Adrenal gland (tissue), 12 donors: ENCODE data around the gene HHEX. TPM values are rescaled to one million over a fixed set of nuclear protein-coding genes. Genes with fewer than 3 reads are reported as not detected.
A peak's percentile ranks its signal among the peaks of the same experiment; 100 is the strongest.

ENCODE experiments used
- DNase-seq, 7 donors: peaks; one replicate each; pipeline ENCODE4 v3.0.0-alpha.2; 2019 to 2020
- H3K27ac ChIP-seq, 5 donors: fragments of 200-600 bp; sonication (generic) in 4 of 5; 1 replicate in 3 of 5; 2 replicates in 2 of 5; pipeline versions ENCODE4 v1.5.1 to v1.8.0; 2016 to 2020; ENCODE audit warnings: mild to moderate bottlenecking in 1 of 5
- H3K27me3 ChIP-seq: fragments of 200-600 bp; 2 replicates; pipeline ENCODE4 v1.8.0; 2021
- H3K36me3 ChIP-seq, 2 donors: fragments of 200-600 bp; replicated peaks in 1 of 2; 1 replicate in 1 of 2; 2 replicates in 1 of 2; pipeline versions ENCODE4 v1.5.1 to v1.8.0; 2018 to 2022
- H3K4me1 ChIP-seq, 2 donors: fragments of 200-600 bp; replicated peaks in 1 of 2; 1 replicate in 1 of 2; 2 replicates in 1 of 2; pipeline versions ENCODE4 v1.5.1 to v1.8.0; 2018 to 2021
- H3K4me3 ChIP-seq, 4 donors: fragments of 200-600 bp; sonication (generic) in 3 of 4; one replicate each; pipeline ENCODE4 v1.5.1; 2016 to 2018
- H3K9me3 ChIP-seq, 3 donors: fragments of 200-600 bp; sonication (generic) in 1 of 3; replicated peaks in 1 of 3; 1 replicate in 2 of 3; 2 replicates in 1 of 3; pipeline versions ENCODE4 v1.5.1 to v1.8.0; 2016 to 2021
- POLR2A ChIP-seq, 2 donors: fragments of 450-650 bp; IDR thresholded peaks; one replicate each; pipeline ENCODE4 v1.6.1; 2017; ENCODE audit warnings: antibody characterized with exemption in 2 of 2, mild to moderate bottlenecking in 2 of 2, moderate library complexity in 1 of 2
- WGBS, 4 donors: extraction: QIAGEN DNeasy Blood & Tissue Kit in 2 of 4; methylation state at CpG; one replicate each; pipeline versions ENCODE4 v1.1.5 to v1.1.7; 2013 to 2017; 5-methylcytosine and 5-hydroxymethylcytosine counted together
- intact Hi-C, 2 donors: fragments of 100-400 bp; cut with DNase I; formaldehyde crosslinking; loops; one replicate each; pipeline versions ENCODE4 v1.14.1 to v1.15.0; 2022 to 2023
- polyA plus RNA-seq, 3 donors: library from polyadenylated mRNA; stranded (reverse); fragments of 200-250 nt in 2 of 3; fragments of 350-450 nt in 1 of 3; fragmentation: Illumina TruSeq in 1 of 3; extraction: RNeasy Lipid Tissue Mini Kit (QIAGEN cat#74804) in 1 of 3; gene quantifications; one replicate each; pipeline ENCODE4 v1.2.3, GENCODE V29; 2013 to 2014
- total RNA-seq, 9 donors: library from RNA; depleted of rRNA in 4 of 9; stranded (reverse); fragments of >200 nt in 4 of 9; fragments of 120-200 nt in 1 of 9; fragmentation: NEBNext Ultra II Directional in 1 of 9; extraction: Animal tissue kit (Norgen Biotek cat#: 25700) in 1 of 9; gene quantifications; one replicate each; pipeline versions ENCODE4 v1.1.0 to v1.2.4, GENCODE V29; 2013 to 2023
- TF ChIP-seq, protein P1 (sequence below), 6 experiments: fragments of 450-650 bp in 4 of 6; fragments of 200-600 bp in 2 of 6; sonication (generic) in 1 of 6; IDR thresholded peaks; 1 replicate in 5 of 6; 2 replicates in 1 of 6; pipeline versions ENCODE4 v1.5.1 to v1.8.0; 2016 to 2021; ENCODE audit warnings: antibody characterized with exemption in 6 of 6, mild to moderate bottlenecking in 2 of 6, moderate library complexity in 1 of 6
- donor health status: healthy with polysubstance abuse.
- donor health status: Bipolar disorder and iron deficiency.
- donor health status: DM: yes; HTN: yes; CAD: no.
- donor health status: DM: no; HTN: no; CAD: no.
- donor health status: DM: no; HTN: no; CAD: no.
- donor health status: DM: yes; HTN: yes; CAD: no.

Gene HHEX
- total and polyA plus RNA-seq, 12 donors, result 10.2 to 49.3 (median 20.0) TPM

DNA sequence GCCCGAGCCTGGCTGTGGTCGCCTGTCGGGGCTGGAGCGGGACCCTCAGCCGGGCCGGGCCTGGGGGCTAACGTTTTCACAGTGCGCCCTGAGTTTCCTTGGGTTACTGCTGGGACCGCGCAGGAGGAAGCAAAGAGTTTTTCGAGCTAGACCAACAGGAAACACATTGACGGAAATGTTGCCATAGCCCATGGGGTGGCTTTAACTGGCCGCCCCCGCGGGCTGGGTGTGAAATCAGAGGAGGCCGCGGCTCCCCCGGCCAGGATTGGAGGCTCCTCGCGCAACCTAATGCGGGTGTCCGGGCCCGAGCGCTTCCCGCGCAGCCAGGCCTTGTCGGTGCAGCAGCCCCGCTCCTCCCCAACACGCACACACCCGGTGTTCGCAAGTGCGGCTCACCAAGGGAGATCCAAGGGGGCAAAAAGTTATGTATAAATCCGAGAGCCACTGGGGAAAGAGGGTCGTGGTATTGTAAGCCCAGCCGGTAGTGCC, 1.9 kb downstream of the HHEX start:
- intact Hi-C loops, result no loop called here
- 39 to 51% (median 41%) methylated on average over 21 to 35 of the region's 35 CpGs for WGBS, 4 donors
- TF ChIP-seq, protein P1, sequence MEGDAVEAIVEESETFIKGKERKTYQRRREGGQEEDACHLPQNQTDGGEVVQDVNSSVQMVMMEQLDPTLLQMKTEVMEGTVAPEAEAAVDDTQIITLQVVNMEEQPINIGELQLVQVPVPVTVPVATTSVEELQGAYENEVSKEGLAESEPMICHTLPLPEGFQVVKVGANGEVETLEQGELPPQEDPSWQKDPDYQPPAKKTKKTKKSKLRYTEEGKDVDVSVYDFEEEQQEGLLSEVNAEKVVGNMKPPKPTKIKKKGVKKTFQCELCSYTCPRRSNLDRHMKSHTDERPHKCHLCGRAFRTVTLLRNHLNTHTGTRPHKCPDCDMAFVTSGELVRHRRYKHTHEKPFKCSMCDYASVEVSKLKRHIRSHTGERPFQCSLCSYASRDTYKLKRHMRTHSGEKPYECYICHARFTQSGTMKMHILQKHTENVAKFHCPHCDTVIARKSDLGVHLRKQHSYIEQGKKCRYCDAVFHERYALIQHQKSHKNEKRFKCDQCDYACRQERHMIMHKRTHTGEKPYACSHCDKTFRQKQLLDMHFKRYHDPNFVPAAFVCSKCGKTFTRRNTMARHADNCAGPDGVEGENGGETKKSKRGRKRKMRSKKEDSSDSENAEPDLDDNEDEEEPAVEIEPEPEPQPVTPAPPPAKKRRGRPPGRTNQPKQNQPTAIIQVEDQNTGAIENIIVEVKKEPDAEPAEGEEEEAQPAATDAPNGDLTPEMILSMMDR (IDR thresholded peaks at IDR 0.05), result no peak
- TF ChIP-seq POLR2A (IDR thresholded peaks at IDR 0.05), result peak in 1 of 2 donors; percentile 11
- H3K27ac ChIP-seq, result peak overlapping the region; percentile 55 to 97 (median 93)
- DNase-seq, result peak; percentile 42 to 77 (median 61)
- peaks cover 37% of the 10 kb centered on the region in 2 donors for H3K4me1 ChIP-seq
- H3K27me3 ChIP-seq, result no peaks in the 10 kb centered on the region
- peaks cover 0 to 15% of the 10 kb centered on the region in 2 donors for H3K36me3 ChIP-seq
- H3K4me3 ChIP-seq, result peak overlapping the region in 2 of 4 donors; percentile 80 to 87
- H3K9me3 ChIP-seq, result no peaks in the 10 kb centered on the region

DNA sequence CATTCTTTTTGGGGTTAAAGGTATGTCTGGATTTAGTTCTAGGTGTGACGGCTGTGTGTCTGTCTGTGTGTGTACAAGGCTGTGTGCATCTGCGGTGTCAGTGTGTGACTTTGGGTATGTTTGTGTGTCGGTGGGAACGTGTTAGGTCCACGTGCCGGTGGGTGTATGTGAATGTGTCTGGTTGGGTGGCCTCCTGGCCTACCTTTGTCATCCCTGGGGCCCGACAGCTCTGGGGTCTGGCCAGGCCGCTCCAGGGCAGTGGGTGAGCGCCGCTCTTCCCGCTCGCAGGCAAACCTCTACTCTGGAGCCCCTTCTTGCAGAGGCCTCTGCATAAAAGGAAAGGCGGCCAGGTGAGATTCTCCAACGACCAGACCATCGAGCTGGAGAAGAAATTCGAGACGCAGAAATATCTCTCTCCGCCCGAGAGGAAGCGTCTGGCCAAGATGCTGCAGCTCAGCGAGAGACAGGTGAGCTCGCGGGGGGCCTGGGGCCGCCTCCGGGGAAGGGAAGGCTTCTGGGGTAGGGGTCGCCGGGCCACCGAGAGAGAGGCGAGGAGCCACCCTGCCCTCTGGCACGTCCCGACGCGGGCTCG, 2.4 kb downstream of the HHEX start:
- TF ChIP-seq, protein P1 (IDR thresholded peaks at IDR 0.05), result no peak
- TF ChIP-seq POLR2A (IDR thresholded peaks at IDR 0.05), result no peak
- peak overlapping the region in 2 of 4 donors; percentile 80 to 87 for H3K4me3 ChIP-seq
- H3K27ac ChIP-seq, result peak overlapping the region; percentile 55 to 97 (median 93)
- peaks cover 0 to 15% of the 10 kb centered on the region in 2 donors for H3K36me3 ChIP-seq
- no peaks in the 10 kb centered on the region for H3K27me3 ChIP-seq
- intact Hi-C loops, result no loop called here
- DNase-seq, result peak in 5 of 7 donors; percentile 19 to 56 (median 28)
- no peaks in the 10 kb centered on the region for H3K9me3 ChIP-seq
- H3K4me1 ChIP-seq, result peaks cover 37 to 42% of the 10 kb centered on the region in 2 donors
- 45 to 53% (median 52%) methylated on average over 27 to 34 of the region's 34 CpGs for WGBS, 4 donors

DNA sequence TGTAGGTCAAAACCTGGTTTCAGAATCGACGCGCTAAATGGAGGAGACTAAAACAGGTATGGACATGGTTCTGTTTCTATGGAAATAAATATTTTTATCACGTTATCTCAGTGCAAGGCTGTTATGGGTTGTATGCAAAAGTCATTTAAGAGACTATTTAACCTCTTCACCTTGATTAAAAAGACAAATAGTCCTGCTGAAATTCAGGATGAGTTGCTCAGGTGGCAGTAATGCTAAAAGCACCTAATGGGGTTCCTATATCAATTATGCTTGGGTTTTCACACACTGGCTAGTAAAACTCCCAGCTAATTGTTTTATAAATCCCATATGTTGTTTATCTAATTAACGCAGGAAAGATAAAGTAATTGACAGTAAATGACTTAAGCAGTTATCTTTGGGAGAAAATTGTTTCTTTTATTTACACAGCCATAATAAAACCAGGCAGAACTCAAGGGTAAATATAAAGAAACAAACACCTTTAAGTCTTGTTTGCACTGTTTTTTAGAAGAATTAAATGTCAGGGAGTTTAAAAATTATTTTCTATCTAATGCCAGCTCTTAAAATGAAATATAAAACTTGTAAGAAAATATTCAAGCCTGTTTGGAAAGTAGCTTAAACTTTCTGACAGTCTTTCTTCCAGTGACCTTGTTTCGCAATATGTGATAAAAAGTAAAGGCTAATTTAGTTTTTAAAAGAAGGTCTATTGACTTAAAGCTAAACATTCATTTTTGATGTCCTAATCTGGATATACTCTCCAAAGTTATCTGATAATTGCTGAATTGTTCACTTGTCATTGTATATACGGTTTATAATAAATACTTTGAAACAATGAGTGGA, 3.2 kb downstream of the HHEX start:
- no peak for DNase-seq
- Histone ChIP-seq H3K27ac (peak overlapping the region in 3 of 5 donors; percentile 93 to 97 (median 93)), H3K4me3 (peak overlapping the region in 2 of 4 donors; percentile 80 to 87), H3K4me1 (peaks cover 37 to 45% of the 10 kb centered on the region in 2 donors), H3K9me3 (no peaks in the 10 kb centered on the region), H3K36me3 (peaks cover 0 to 15% of the 10 kb centered on the region in 2 donors), H3K27me3 (no peaks in the 10 kb centered on the region)
- TF ChIP-seq POLR2A (IDR thresholded peaks at IDR 0.05), result no peak
- TF ChIP-seq, protein P1 (IDR thresholded peaks at IDR 0.05), result no peak
- intact Hi-C loops, result no loop called here
- WGBS, 4 donors, result 28 to 39% (median 35%) methylated on average over 7 of the region's 7 CpGs

DNA sequence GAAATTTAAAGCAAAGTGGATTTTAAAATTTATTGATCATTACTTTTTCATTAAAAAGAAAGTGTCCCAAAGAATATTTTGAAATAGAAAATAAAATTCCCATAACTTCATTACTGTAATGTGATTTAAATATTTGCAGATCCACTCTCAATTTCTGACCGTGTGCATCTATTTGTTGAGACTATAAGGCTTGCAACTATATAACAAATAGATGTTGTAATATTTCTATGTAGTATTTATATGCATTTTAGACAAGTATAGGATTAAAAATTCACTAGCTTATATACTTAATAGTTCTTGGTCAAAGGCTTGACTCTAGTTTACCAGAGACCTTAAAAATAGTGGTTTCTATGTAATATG, 3.8 kb downstream of the HHEX start:
- no peak for TF ChIP-seq POLR2A (IDR thresholded peaks at IDR 0.05)
- DNase-seq, result no peak
- H3K4me3 ChIP-seq, result no peak overlapping the region
- H3K27ac ChIP-seq, result peak overlapping the region in 2 of 5 donors; percentile 90 to 93
- no peaks in the 10 kb centered on the region for H3K27me3 ChIP-seq
- H3K4me1 ChIP-seq, result peaks cover 43 to 45% of the 10 kb centered on the region in 2 donors
- H3K9me3 ChIP-seq, result no peaks in the 10 kb centered on the region
- WGBS, 4 donors, result 31 to 59% (median 55%) methylated on average over 1 of the region's 1 CpG
- intact Hi-C loops, result no loop called here
- H3K36me3 ChIP-seq, result peaks cover 0 to 15% of the 10 kb centered on the region in 2 donors
